ENCODE measurements around the gene OTOP2.

GRCh38 chr17:74883241-74883745 lies 40.8 kb upstream of the OTOP2 start:
- TF ChIP-seq, protein P1, sequence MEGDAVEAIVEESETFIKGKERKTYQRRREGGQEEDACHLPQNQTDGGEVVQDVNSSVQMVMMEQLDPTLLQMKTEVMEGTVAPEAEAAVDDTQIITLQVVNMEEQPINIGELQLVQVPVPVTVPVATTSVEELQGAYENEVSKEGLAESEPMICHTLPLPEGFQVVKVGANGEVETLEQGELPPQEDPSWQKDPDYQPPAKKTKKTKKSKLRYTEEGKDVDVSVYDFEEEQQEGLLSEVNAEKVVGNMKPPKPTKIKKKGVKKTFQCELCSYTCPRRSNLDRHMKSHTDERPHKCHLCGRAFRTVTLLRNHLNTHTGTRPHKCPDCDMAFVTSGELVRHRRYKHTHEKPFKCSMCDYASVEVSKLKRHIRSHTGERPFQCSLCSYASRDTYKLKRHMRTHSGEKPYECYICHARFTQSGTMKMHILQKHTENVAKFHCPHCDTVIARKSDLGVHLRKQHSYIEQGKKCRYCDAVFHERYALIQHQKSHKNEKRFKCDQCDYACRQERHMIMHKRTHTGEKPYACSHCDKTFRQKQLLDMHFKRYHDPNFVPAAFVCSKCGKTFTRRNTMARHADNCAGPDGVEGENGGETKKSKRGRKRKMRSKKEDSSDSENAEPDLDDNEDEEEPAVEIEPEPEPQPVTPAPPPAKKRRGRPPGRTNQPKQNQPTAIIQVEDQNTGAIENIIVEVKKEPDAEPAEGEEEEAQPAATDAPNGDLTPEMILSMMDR (IDR thresholded peaks at IDR 0.05), result no peak
- TF ChIP-seq POLR2A (IDR thresholded peaks at IDR 0.05), result no peak
